Transverse colon (tissue), 4 donors: Measurements from ENCODE around the gene SLC35F6. TPM values are rescaled to one million over a fixed set of nuclear protein-coding genes. Genes with fewer than 3 reads are reported as not detected.
A peak's percentile ranks its signal among the peaks of the same experiment; 100 is the strongest.

Experiments used
- DNase-seq: peaks from one replicate; pipeline ENCODE4 v3.0.0-alpha.2; 2019
- H3K27ac ChIP-seq, 4 donors: fragments of 200-600 bp; sonication (generic); 2 replicates each; pipeline ENCODE4 v1.5.1; 2016 to 2018; ENCODE audit warnings: inconsistent platforms in 4 of 4
- H3K27me3 ChIP-seq: fragments of 200-600 bp; sonication (generic); 2 replicates; pipeline ENCODE4 v1.5.1; 2017; ENCODE audit warnings: inconsistent platforms
- H3K36me3 ChIP-seq, 4 donors: fragments of 200-600 bp; sonication (generic); 2 replicates each; pipeline ENCODE4 v1.5.1; 2017 to 2019; ENCODE audit warnings: inconsistent platforms in 4 of 4
- H3K4me1 ChIP-seq, 4 donors: fragments of 200-600 bp; sonication (generic); 2 replicates each; pipeline ENCODE4 v1.5.1; 2017 to 2020; ENCODE audit warnings: inconsistent platforms in 4 of 4
- H3K4me3 ChIP-seq, 4 donors: fragments of 200-600 bp; sonication (generic); 1 replicate in 1 of 4; 2 replicates in 3 of 4; pipeline versions ENCODE4 v1.5.1 to v1.6.1; 2017 to 2019; ENCODE audit warnings: inconsistent platforms in 4 of 4
- H3K9me3 ChIP-seq, 2 donors: fragments of 200-600 bp; sonication (generic); 2 replicates each; pipeline ENCODE4 v1.5.1; 2017 to 2019; ENCODE audit warnings: inconsistent platforms in 2 of 2
- CTCF ChIP-seq, 5 experiments: fragments of 200-600 bp in 3 of 5; fragments of 450-650 bp in 2 of 5; sonication (generic) in 3 of 5; IDR thresholded peaks; 1 replicate in 2 of 5; 2 replicates in 3 of 5; pipeline ENCODE4 v1.5.1; 2016 to 2017; ENCODE audit warnings: antibody characterized with exemption in 5 of 5, inconsistent platforms in 3 of 5, mild to moderate bottlenecking in 2 of 5, moderate library complexity in 1 of 5
- EP300 ChIP-seq: sonication (generic); formaldehyde crosslinking; IDR thresholded peaks from one replicate; pipeline ENCODE4 v1.6.1; 2017; ENCODE audit warnings: antibody characterized with exemption, low read depth
- POLR2A ChIP-seq: fragments of 450-650 bp; IDR thresholded peaks from one replicate; pipeline ENCODE4 v1.6.1; 2016; ENCODE audit warnings: antibody characterized with exemption, mild to moderate bottlenecking, moderate library complexity
- POLR2AphosphoS5 ChIP-seq, 3 donors: sonication (generic); formaldehyde crosslinking; IDR thresholded peaks; one replicate each; pipeline ENCODE4 v1.6.1; 2016; ENCODE audit warnings: antibody characterized with exemption in 3 of 3
- WGBS, 2 donors: methylation state at CpG; one replicate each; pipeline ENCODE4 v1.1.5; 2018; ENCODE audit warnings: low coverage in 1 of 2; 5-methylcytosine and 5-hydroxymethylcytosine counted together
- in situ Hi-C, 4 donors: fragments of 200-750 bp; cut with MboI; loops; one replicate each; pipeline versions ENCODE4 v1.15.0 to v1.15.1; 2017; ENCODE audit warnings: low sequenced_read_pairs in 3 of 4, low pct_ligation_motif_present in 1 of 4, low pct_unique_long_range_greater_than_20kb in 1 of 4
- intact Hi-C: fragments of 100-400 bp; cut with DNase I; formaldehyde crosslinking; loops from one replicate; pipeline ENCODE4 v1.15.1; 2023; ENCODE audit warnings: low total_unique reads
- total RNA-seq, 4 donors: library from RNA; depleted of rRNA; stranded (reverse); fragments of >200 nt; gene quantifications; one replicate each; pipeline ENCODE4 v1.1.0, GENCODE V29; 2016

The SLC35F6 gene
- total RNA-seq, 4 donors from 2014 or later: 23.3 to 36.3 (median 33.3) TPM

GRCh38 chr2:26727641-26728561 lies 36.2 kb upstream of the SLC35F6 start:
- no peak overlapping the region for H3K27ac ChIP-seq
- no peaks in the 10 kb centered on the region for H3K27me3 ChIP-seq
- no peaks in the 10 kb centered on the region for H3K36me3 ChIP-seq
- H3K9me3 ChIP-seq: no peaks in the 10 kb centered on the region
- H3K4me3 ChIP-seq: no peak overlapping the region
- in situ Hi-C loops: loop anchor here in 1 of 4 donors (25.0 kb wide), 1 partner anchor 116 kb away; no protein-coding TSS in a partner anchor
- WGBS, 2 donors: 71% methylated on average over 80 of the region's 101 CpGs; no CpG with 5 or more reads in 1 of the 2 donors
- TF ChIP-seq CTCF (IDR thresholded peaks at IDR 0.05) (peak in 2 of 5 experiments; percentile 5 to 11), EP300 (no peak)
- intact Hi-C loops: no loop called here
- peaks cover 13 to 22% (median 15%) of the 10 kb centered on the region in 4 donors for H3K4me1 ChIP-seq
- DNase-seq: no peak

- Histone ChIP-seq H3K4me3 (no peak overlapping the region), H3K36me3 (no peaks in the 10 kb centered on the region), H3K27me3 (no peaks in the 10 kb centered on the region), H3K4me1 (peaks cover 1 to 8% (median 3%) of the 10 kb centered on the region in 4 donors), H3K27ac (no peak overlapping the region), H3K9me3 (no peaks in the 10 kb centered on the region)
- DNase-seq: no peak
- in situ Hi-C loops: loop anchor here in 1 of 4 donors (25.0 kb wide), 1 partner anchor 117 kb away; no protein-coding TSS in a partner anchor
- TF ChIP-seq CTCF (IDR thresholded peaks at IDR 0.05) (no peak), POLR2AphosphoS5 (IDR thresholded peaks at IDR 0.05) (no peak), POLR2A (no peak), EP300 (no peak)
- intact Hi-C loops: no loop called here
- WGBS, 2 donors: 69 to 73% methylated on average over 2 of the region's 2 CpGs
Observed at GRCh38 chr2:26729311-26729710, 34.8 kb upstream of the SLC35F6 start.

GRCh38 chr2:26730549-26731344 lies 33.3 kb upstream of the SLC35F6 start:
- Histone ChIP-seq H3K27ac (no peak overlapping the region), H3K36me3 (no peaks in the 10 kb centered on the region), H3K4me3 (no peak overlapping the region), H3K27me3 (no peaks in the 10 kb centered on the region), H3K9me3 (no peaks in the 10 kb centered on the region), H3K4me1 (no peaks in the 10 kb centered on the region)
- in situ Hi-C loops (loop anchor here in 1 of 4 donors (25.0 kb wide), 1 partner anchor 118 kb away; no protein-coding TSS in a partner anchor), intact Hi-C loops (no loop called here)
- TF ChIP-seq EP300 (no peak), CTCF (IDR thresholded peaks at IDR 0.05) (no peak), POLR2AphosphoS5 (IDR thresholded peaks at IDR 0.05) (no peak), POLR2A (no peak)
- DNase-seq: no peak
- 55% methylated on average over 19 of the region's 19 CpGs; no CpG with 5 or more reads in 1 of the 2 donors for WGBS, 2 donors

GRCh38 chr2:26731714-26732113 lies 32.4 kb upstream of the SLC35F6 start:
- Histone ChIP-seq H3K4me1 (no peaks in the 10 kb centered on the region), H3K9me3 (no peaks in the 10 kb centered on the region), H3K36me3 (no peaks in the 10 kb centered on the region), H3K27me3 (no peaks in the 10 kb centered on the region), H3K27ac (no peak overlapping the region), H3K4me3 (no peak overlapping the region)
- TF ChIP-seq POLR2A (no peak), POLR2AphosphoS5 (IDR thresholded peaks at IDR 0.05) (no peak), CTCF (IDR thresholded peaks at IDR 0.05) (no peak), EP300 (no peak)
- DNase-seq: no peak
- WGBS, 2 donors: 80 to 100% methylated on average over 1 to 4 of the region's 4 CpGs
- in situ Hi-C loops: loop anchor here in 1 of 4 donors (25.0 kb wide), 1 partner anchor 119 kb away; no protein-coding TSS in a partner anchor
- intact Hi-C loops: no loop called here
